H9 (cell line): ENCODE measurements around the gene PIAS1. TPM values are rescaled to one million over a fixed set of nuclear protein-coding genes. Genes with fewer than 3 reads are reported as not detected.

Source experiments
- DNase-seq: peaks from one replicate; pipeline ENCODE4 v3.0.0-alpha.2; 2017
- H2AFZ ChIP-seq: one replicate; pipeline ENCODE4 v1.6.1; 2013; ENCODE audit warnings: mild to moderate bottlenecking, low read length, control low read depth, moderate library complexity
- H2AK5ac ChIP-seq: 2 replicates; pipeline ENCODE4 v1.6.1; 2013; ENCODE audit warnings: low read length, control low read depth, mixed read lengths; ENCODE audit not compliant: insufficient read length
- H2BK120ac ChIP-seq: one replicate; pipeline ENCODE4 v1.6.1; 2013; ENCODE audit warnings: low read depth, mild to moderate bottlenecking, low read length, control low read depth, inconsistent platforms; ENCODE audit not compliant: poor library complexity, severe bottlenecking
- H2BK12ac ChIP-seq: 2 replicates; pipeline ENCODE4 v1.6.1; 2013; ENCODE audit warnings: low read length, control low read depth, mixed read lengths, low read depth; ENCODE audit not compliant: insufficient read length
- H2BK15ac ChIP-seq: 2 replicates; pipeline ENCODE4 v1.6.1; 2013; ENCODE audit warnings: low read depth, low read length, control low read depth
- H2BK20ac ChIP-seq: one replicate; pipeline ENCODE4 v1.6.1; 2013; ENCODE audit warnings: low read depth, mild to moderate bottlenecking, low read length, control low read depth, inconsistent platforms; ENCODE audit not compliant: poor library complexity, severe bottlenecking
- H2BK5ac ChIP-seq: 2 replicates; pipeline ENCODE4 v1.6.1; 2013; ENCODE audit warnings: low read length, control low read depth, mixed read lengths; ENCODE audit not compliant: insufficient read length
- H3K14ac ChIP-seq: 2 replicates; pipeline ENCODE4 v1.6.1; 2013; ENCODE audit warnings: low read length, control low read depth; ENCODE audit not compliant: insufficient read depth
- H3K18ac ChIP-seq: 2 replicates; pipeline ENCODE4 v1.6.1; 2013; ENCODE audit warnings: low read depth, mild to moderate bottlenecking, mixed read lengths, low read length, control low read depth; ENCODE audit not compliant: insufficient read length
- H3K23ac ChIP-seq: 2 replicates; pipeline ENCODE4 v1.6.1; 2013; ENCODE audit warnings: low read length, control low read depth, mixed read lengths, low read depth; ENCODE audit not compliant: insufficient read length
- H3K23me2 ChIP-seq: 2 replicates; pipeline ENCODE4 v1.6.1; 2013; ENCODE audit warnings: low read depth, mild to moderate bottlenecking, mixed read lengths, low read length, control low read depth; ENCODE audit not compliant: insufficient read length, poor library complexity, severe bottlenecking
- H3K27ac ChIP-seq: 2 replicates; pipeline ENCODE4 v1.5.1; 2013; ENCODE audit warnings: low read length, control low read depth, mixed read lengths, low read depth; ENCODE audit not compliant: insufficient read length
- H3K27me3 ChIP-seq: 2 replicates; pipeline ENCODE4 v1.6.1; 2013; ENCODE audit warnings: low read length, control low read depth, inconsistent platforms; ENCODE audit not compliant: insufficient read depth
- H3K4ac ChIP-seq: 2 replicates; pipeline ENCODE4 v1.6.1; 2013; ENCODE audit warnings: low read depth, mild to moderate bottlenecking, control low read depth, inconsistent platforms, low read length, moderate library complexity
- H3K4me1 ChIP-seq: 2 replicates; pipeline ENCODE4 v1.6.1; 2013; ENCODE audit warnings: low read length, control low read depth, inconsistent platforms; ENCODE audit not compliant: insufficient read depth
- H3K4me2 ChIP-seq: 2 replicates; pipeline ENCODE4 v1.6.1; 2013; ENCODE audit warnings: low read length, control low read depth, mixed read lengths; ENCODE audit not compliant: insufficient read length, insufficient read depth
- H3K56ac ChIP-seq: 2 replicates; pipeline ENCODE4 v1.6.1; 2013; ENCODE audit warnings: low read depth, mild to moderate bottlenecking, mixed read lengths, low read length, control low read depth; ENCODE audit not compliant: insufficient read length
- H3K79me1 ChIP-seq: 2 replicates; pipeline ENCODE4 v1.6.1; 2013; ENCODE audit warnings: low read depth, mild to moderate bottlenecking, moderate library complexity, low read length, control low read depth, inconsistent platforms; ENCODE audit not compliant: insufficient read depth, poor library complexity, severe bottlenecking
- H3K79me2 ChIP-seq: 2 replicates; pipeline ENCODE4 v1.6.1; 2013; ENCODE audit warnings: low read length, control low read depth, inconsistent platforms; ENCODE audit not compliant: insufficient read depth
- H3K9ac ChIP-seq: 2 replicates; pipeline ENCODE4 v1.6.1; 2013; ENCODE audit warnings: low read length, control low read depth, mixed read lengths; ENCODE audit not compliant: insufficient read length; ENCODE audit errors: extremely low read depth
- H3K9me3 ChIP-seq: one replicate; pipeline ENCODE4 v1.6.1; 2013; ENCODE audit warnings: low read depth, low read length, inconsistent platforms; ENCODE audit not compliant: control insufficient read depth
- H3T11ph ChIP-seq: one replicate; pipeline ENCODE4 v1.6.1; 2013; ENCODE audit warnings: mild to moderate bottlenecking, low read length, control low read depth, inconsistent platforms
- H4K20me1 ChIP-seq: one replicate; pipeline ENCODE4 v1.6.1; 2013; ENCODE audit not compliant: control insufficient read depth, insufficient read length, insufficient read depth
- H4K5ac ChIP-seq: 2 replicates; pipeline ENCODE4 v1.6.1; 2013; ENCODE audit warnings: low read depth, mild to moderate bottlenecking, mixed read lengths, low read length, control low read depth; ENCODE audit not compliant: insufficient read length
- H4K8ac ChIP-seq: replicated peaks from 2 replicates; pipeline ENCODE4 v1.6.1; 2013; ENCODE audit warnings: low read length, control low read depth, mixed read lengths, low read depth; ENCODE audit not compliant: insufficient read length
- H4K91ac ChIP-seq: 2 replicates; pipeline ENCODE4 v1.6.1; 2013; ENCODE audit warnings: low read depth, mild to moderate bottlenecking, moderate library complexity, mixed read lengths, low read length, control low read depth; ENCODE audit not compliant: insufficient read length
- H3K27ac Mint-ChIP-seq, 3 experiments: 2 replicates in 2 of 3; 3 replicates in 1 of 3; pipeline ENCODE4 v1.8.0; 2020 to 2021; ENCODE audit warnings: mixed read lengths in 3 of 3, mild to moderate bottlenecking in 1 of 3, moderate library complexity in 1 of 3
- H3K27me3 Mint-ChIP-seq: 2 replicates; pipeline ENCODE4 v1.8.0; 2021; ENCODE audit warnings: low read depth, mild to moderate bottlenecking, moderate library complexity, mixed read lengths
- H3K36me3 Mint-ChIP-seq, 3 experiments: 2 replicates in 2 of 3; 3 replicates in 1 of 3; pipeline ENCODE4 v1.8.0; 2020 to 2021; ENCODE audit warnings: low read depth in 3 of 3, mixed read lengths in 3 of 3; ENCODE audit not compliant: insufficient read depth in 1 of 3
- H3K4me1 Mint-ChIP-seq, 2 experiments: 2 replicates each; pipeline ENCODE4 v1.8.0; 2020; ENCODE audit warnings: mixed read lengths in 2 of 2
- H3K4me3 Mint-ChIP-seq, 2 experiments: 2 replicates in 1 of 2; 3 replicates in 1 of 2; pipeline ENCODE4 v1.8.0; 2020 to 2021; ENCODE audit warnings: mild to moderate bottlenecking in 2 of 2, mixed read lengths in 2 of 2, moderate library complexity in 1 of 2
- H3K9me3 Mint-ChIP-seq, 2 experiments: 2 replicates in 1 of 2; 3 replicates in 1 of 2; pipeline ENCODE4 v1.8.0; 2020; ENCODE audit warnings: mild to moderate bottlenecking in 2 of 2, mixed read lengths in 2 of 2, moderate library complexity in 1 of 2
- WGBS: extraction: QIAGEN DNeasy Blood & Tissue Kit; methylation state at CpG from one replicate; pipeline ENCODE4 v1.1.7; 2013; ENCODE audit warnings: missing lambda C conversion rate, low lambda C conversion rate, mixed read lengths; ENCODE audit not compliant: insufficient read length; ENCODE audit errors: extremely low coverage; 5-methylcytosine and 5-hydroxymethylcytosine counted together
- total RNA-seq: library from RNA; stranded (reverse); gene quantifications from 2 replicates; pipeline ENCODE4 v1.2.1, GENCODE V29; 2021
- TF ChIP-seq, protein P1 (sequence below): fragments of 200-600 bp; sonication (generic); conservative IDR thresholded peaks from 3 replicates; pipeline ENCODE4 v1.8.0; 2021; ENCODE audit warnings: antibody characterized with exemption, mild to moderate bottlenecking

Gene PIAS1
- total RNA-seq, 1 experiment from 2014 or later = 31.1 TPM

DNA sequence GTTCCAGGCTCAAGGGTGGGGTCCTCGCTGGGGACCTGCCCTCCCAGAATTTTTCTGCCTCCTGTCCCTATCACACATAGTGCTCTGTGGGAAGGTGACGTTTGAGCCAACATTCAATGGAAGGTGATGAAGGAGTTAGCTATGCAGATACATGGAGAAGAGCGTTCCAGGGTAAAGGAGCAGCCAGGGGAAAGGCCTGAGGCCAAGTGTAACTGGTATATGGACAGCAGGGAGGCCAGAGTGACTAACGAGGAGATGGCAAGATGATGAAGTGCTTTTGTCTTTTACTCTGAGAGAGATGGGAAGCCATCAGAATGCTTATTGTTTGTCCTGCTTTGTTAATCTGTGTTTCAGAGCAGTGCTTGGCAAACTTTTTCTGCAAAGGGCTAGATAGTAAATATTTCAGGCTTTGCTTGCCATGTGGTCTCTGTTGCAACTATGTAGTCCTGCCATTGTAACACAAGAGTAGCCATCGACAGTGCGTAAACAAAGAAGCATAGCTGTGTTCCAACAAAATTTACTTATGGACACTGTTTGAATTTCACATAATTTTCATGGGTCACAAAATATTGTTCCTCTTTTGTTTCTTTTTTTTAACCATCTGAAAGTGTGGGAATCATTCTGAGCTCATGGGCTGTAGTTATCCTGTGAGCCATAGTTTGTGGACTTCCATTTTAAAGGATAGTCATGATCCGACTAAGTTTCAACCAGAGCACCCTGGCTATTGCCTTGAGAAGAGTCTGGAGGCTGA lies 25.8 kb upstream of the PIAS1 start:
- H3K9me3 Mint-ChIP-seq = peaks cover 0 to 2% of the 10 kb centered on the region in 2 experiments; a peak in 3 of 5 replicates
- Histone ChIP-seq H4K91ac (no peak overlapping the region), H3K23me2 (no peaks in the 10 kb centered on the region), H3T11ph (no peak overlapping the region), H3K4me2 (no peak overlapping the region), H3K79me2 (no peaks in the 10 kb centered on the region), H3K27ac (no peak overlapping the region), H4K5ac (no peak overlapping the region), H2BK120ac (no peak overlapping the region), H2BK20ac (no peak overlapping the region), H3K9ac (no peak overlapping the region), H3K27me3 (no peaks in the 10 kb centered on the region), H3K4me1 (no peaks in the 10 kb centered on the region), H2AK5ac (no peak overlapping the region), H4K20me1 (no peaks in the 10 kb centered on the region), H2AFZ (no peak overlapping the region), H3K56ac (no peak overlapping the region), H2BK12ac (no peak overlapping the region), H2BK15ac (no peak overlapping the region), H3K4ac (no peak overlapping the region), H4K8ac (no peak overlapping the region), H3K14ac (no peak overlapping the region), H3K23ac (no peak overlapping the region), H2BK5ac (no peak overlapping the region), H3K79me1 (no peaks in the 10 kb centered on the region), H3K18ac (no peak overlapping the region), H3K9me3 (no peaks in the 10 kb centered on the region)
- no CpG with 5 or more reads among the region's 7 CpGs for WGBS
- TF ChIP-seq, protein P1, sequence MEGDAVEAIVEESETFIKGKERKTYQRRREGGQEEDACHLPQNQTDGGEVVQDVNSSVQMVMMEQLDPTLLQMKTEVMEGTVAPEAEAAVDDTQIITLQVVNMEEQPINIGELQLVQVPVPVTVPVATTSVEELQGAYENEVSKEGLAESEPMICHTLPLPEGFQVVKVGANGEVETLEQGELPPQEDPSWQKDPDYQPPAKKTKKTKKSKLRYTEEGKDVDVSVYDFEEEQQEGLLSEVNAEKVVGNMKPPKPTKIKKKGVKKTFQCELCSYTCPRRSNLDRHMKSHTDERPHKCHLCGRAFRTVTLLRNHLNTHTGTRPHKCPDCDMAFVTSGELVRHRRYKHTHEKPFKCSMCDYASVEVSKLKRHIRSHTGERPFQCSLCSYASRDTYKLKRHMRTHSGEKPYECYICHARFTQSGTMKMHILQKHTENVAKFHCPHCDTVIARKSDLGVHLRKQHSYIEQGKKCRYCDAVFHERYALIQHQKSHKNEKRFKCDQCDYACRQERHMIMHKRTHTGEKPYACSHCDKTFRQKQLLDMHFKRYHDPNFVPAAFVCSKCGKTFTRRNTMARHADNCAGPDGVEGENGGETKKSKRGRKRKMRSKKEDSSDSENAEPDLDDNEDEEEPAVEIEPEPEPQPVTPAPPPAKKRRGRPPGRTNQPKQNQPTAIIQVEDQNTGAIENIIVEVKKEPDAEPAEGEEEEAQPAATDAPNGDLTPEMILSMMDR = no peak
- no peak overlapping the region for H3K27ac Mint-ChIP-seq
- peaks cover 2% of the 10 kb centered on the region for H3K27me3 Mint-ChIP-seq
- H3K36me3 Mint-ChIP-seq = no peaks in the 10 kb centered on the region
- H3K4me1 Mint-ChIP-seq = no peaks in the 10 kb centered on the region; a peak in 1 of 4 replicates
- H3K4me3 Mint-ChIP-seq = no peak overlapping the region
- no peak for DNase-seq
